Putamen (tissue), 1 donor: ENCODE results near the gene HRNR.
A peak's percentile ranks its signal among the peaks of the same experiment; 100 is the strongest.

Experiments
- DNase-seq: peaks from one replicate; pipeline ENCODE4 v3.0.0-alpha.2; 2016; ENCODE audit warnings: low spot score

Gene HRNR

DNA sequence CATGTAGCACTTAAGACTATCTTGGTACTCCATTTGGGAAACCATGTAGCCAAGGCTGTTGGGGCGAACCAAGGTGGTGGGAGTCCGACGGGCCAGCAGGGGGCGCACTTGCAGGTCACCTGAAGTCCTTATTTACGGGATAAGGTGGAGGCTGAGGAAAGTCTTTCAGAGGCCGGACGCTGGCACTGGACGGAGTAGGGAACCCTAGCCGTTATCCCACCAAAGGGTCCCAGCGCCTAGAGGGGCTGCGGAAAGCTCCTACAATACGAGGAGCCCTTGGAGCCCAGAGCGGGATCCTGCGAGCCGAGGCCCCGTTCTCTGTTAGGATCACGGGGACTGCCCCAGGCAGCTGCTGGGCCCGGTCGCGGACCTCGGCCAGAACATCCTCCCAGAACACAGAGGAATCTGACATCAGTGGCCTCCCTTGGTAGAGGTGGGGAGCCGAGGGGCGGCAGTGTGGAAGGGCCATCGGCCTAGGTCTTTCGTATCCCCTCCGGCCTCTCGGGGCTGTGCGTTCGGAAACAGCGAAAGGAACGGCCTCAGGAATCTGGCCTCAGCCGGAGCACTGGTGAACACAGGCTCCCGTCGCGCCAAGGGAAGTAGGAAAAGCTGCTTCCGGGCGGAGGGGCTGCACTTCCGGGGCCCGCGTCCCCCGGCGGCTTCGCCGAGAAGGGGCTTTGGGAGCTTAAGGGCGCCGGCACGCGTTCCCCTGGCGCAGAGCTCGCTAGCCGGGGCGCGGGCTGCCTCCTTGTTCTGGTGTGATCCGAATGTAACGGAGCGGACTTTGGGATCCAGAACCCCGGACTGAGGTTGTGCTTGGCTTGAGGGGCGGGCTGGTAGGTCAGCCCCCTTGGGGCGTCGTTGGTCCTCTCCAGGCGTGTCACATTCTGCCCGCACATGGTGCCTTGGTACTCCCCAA is 35.1 kb downstream of the HRNR start:
- DNase-seq: peak; percentile 52

DNA sequence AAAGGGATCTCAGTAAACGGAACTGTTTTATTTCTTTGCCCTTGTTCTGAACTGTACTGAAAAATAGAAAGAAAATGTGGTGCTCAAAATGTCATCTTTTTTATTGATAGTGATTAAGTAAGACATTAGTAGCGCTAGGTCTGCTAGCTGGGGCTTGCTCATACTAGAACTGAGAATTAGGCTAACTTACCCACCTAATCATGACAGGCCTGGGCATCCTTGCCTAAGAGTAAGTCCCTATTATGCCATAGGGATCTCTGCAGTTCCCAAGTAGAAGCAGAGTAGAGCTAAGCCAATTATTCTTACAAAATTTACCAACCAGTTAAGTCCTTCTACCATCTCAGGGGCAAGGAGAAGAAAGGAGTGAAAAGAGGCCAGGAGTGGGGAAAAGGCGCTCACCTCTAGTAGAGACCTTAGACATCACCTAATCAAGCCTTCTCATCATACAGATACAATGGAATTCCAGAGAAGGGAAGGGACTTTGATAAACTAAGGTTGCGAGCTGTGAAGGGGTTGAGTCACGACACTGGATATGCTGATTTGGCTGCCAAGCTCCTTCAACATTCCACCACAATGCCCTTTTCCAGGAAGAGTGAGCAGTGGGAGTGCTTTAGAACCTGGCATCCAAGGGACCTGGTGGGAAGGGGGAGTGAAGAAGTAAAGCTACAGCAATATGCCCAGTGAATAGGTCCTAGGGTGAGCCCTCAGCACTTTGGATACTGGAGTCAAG is 37.3 kb downstream of the HRNR start:
- DNase-seq: no peak

DNA sequence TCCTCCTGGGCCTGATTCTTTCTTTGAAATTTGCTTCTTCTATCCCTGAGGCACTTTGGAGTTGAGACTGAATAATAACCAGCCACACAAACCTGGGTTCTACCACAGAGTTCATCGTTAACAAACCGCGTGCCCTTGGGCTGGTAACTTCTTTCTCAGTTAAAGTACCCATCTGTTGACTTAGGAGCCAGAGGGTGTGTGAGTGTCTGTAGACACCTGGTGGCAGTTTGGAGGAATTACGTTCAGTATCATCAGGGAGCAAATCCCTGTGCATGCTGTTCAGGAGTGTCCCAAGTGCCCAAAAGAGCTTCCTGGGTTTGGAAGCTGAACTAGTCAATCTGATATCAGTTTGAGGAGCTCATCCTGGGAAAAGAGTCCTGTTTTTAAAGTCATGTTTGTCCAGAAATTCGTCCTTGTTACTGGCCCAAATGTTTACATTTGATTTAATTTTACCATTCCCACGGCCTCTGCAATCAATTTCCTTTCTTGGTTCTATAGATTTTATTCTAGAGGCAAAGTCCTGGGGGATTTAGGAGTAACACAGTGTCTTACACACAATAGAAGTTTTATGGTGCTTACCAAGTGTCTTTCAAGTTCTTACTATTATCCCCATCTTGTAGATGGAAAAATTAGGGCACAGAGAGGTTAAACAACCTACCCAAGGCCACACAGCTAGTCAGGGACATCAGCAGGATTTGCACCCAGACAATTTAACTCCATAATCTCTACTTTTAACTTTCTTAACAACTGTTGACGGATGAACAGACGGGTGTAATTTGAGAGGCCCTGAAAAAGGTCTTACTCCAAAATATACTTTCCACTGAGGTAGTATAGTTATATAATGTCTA is 38.2 kb downstream of the HRNR start:
- no peak for DNase-seq

DNA sequence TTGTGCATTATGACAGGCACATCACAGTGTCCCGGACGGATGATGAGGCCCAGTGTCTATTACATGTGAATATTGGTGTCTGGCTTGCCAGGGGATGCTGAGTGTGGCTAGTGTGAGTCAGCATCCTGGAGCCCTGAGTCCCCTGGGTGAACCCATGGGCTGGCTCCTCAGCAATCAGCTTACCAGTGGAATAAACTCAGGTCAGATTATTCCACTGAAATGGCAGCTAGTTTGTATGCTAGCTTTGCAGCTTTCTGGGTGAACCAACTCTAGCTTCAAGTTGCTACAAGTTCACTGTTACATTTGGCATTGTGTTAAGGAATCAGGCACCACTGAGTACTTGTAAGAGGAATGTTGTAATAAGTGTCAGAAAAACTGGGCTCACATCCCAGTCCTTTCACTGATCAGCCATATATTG is 41.0 kb downstream of the HRNR start:
- no peak for DNase-seq

DNA sequence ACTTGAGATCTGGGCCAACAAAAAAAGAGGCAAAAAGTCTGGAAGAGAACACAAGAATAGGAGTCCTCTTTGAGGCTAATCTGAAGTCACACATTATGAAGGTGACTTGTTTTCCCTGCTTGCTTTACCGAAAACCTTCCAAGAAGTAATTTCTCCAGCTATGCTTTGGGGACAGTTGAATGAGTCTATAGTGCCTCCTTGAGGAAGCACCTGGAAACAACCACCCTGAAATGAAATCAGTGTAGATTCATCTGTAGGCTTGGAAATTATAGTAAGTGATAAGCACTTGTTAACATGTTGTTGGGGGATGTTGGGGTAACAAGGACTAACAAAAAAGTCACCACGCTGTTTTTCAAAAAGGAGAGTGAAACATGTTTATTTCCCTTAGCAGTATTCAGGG is 41.6 kb downstream of the HRNR start:
- no peak for DNase-seq

DNA sequence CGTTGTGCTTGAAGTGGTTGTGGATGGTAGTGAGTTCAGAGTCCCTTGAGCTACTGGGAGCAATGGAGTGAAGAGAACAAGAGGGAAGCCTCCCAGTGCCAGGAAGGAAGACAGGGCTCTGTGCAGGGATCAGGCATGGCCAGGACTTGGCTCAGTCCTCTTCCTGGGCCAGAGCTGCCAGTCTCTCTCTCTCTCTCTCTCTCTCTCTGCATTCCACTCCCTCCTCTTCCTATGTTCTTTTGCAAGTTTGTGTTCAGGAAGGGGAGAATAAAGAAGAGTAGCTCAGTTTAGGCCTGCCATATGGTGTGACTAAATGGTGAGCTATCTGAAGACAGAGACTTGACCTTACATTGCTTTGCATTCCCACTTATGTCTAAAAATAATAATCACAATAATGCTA is 44.4 kb downstream of the HRNR start:
- DNase-seq: no peak

DNA sequence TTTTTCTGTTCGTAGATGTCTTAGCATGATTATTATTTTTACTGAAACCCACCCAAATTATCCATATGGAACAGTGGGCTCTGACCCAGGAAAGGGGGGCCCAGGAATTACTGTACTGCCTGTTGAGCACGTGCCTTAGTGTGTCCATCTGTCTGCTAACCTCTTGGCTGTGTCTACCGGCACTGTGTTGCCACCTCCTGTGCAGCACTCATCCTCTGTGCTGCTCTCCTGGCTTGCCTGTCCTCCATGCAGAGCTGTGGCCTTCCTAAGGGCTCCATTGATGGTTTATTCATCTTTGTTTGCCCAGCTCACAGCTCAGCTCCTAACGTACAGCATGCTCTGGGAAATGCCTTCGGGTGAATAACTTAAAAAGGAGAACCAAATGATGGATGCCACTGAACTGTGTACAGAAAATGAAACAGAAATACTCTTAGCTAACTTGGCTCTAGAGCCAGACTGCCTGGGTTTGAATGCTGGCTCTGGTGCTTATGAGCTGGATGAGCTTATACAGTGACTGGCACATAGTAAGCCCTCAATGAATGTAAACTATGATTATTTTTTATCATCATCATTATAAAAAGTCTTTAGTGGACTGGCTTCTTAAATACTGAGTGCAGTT is 53.6 kb downstream of the HRNR start:
- no peak for DNase-seq

DNA sequence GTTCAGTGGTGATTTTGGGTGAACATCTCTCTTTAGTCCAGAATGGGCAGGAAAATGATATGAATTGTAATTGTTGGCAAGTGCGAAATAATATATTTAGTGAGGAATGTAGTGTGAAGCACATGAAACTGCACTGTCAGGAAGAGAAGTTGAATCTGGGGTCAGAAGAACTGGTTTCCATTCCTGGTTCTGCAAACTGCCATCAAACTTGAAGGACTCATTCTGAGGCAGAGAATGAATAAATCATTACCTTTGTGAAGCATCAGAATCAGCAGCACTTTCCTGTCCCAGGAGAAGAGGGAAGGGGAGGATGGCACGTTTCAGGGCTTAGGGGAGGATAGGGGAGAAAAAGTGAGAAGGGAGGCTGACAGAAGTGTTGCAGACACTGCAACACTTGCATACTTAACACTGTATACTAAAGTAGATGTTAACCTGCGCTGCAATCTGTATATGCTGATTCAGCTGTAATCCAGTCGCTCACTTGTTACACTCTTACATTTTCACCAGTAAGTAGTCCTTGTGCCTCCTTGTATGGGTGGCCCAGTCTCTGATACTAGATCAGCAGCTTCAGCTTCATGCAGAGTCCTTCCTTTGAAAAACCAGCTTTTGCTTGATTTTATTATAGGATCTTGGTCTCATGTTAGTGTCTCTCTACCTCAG is 54.5 kb downstream of the HRNR start:
- DNase-seq: no peak

DNA sequence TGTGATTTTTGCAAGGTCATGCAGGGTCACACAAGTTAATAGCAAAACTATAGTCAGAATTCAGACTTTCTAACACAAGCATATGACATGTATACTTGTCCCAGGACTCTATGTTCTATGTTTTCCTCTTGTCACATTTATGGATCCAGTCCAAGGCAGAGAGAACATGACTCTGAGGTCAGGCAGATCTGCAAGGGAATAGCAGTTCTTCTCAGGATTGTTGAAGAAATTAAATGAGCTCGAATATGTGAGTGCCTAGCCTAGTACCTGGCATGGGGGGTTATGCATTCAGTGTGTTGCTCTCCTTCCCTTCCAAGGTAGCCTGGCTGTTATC is 55.5 kb downstream of the HRNR start:
- DNase-seq: no peak

DNA sequence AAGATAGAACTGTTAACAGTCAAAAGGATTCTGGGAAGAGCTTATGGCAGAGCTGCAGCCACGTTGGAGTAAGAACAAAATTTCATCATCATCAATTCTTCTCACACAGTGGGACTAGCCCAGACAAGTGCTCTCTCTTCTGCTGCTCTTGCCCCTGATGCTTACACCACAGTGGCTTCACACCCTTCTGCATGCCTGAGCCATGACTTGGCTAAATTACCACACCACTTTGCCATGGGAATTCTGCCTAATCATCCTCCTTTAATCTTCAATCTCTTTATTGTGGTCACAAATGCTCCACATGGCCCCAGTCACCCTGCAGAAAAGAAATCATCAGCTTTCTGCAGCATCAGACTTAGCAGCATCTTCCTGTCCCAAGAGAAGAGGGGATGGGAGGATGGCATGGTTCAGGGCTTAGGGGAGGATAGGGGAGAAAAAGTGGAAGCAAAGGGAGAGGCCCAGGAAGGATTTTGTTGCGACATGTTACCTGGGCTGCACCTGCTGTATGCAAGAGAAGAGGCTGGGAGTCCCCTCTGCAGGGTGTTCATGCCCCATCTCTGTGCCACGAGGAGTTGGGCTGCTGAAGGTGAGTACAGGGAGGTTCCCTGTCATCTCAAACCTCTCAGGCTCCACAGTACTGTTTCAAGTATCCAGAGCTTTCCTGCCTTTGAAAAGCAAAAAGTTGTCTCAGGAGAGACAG is 56.0 kb downstream of the HRNR start:
- no peak for DNase-seq

DNA sequence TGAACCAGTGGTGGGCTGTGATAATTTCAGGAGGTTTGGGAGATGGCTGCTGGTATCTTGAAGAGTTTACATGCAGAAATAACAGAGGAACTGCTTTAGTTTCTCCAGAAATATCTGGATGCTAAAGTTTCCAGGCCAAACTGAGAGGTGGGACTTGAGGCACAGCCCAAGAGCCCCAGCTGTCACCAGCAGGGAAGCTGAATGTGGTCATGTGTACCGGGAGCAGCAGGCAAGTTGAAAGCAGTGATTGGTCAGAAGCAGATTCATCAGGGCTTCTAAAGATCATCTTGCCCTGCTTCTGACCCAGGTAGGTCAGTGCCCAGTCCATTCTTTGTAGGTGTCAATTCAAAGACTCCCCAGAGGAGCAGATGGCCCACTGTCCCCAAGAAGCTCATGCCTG is 57.0 kb downstream of the HRNR start:
- no peak for DNase-seq

DNA sequence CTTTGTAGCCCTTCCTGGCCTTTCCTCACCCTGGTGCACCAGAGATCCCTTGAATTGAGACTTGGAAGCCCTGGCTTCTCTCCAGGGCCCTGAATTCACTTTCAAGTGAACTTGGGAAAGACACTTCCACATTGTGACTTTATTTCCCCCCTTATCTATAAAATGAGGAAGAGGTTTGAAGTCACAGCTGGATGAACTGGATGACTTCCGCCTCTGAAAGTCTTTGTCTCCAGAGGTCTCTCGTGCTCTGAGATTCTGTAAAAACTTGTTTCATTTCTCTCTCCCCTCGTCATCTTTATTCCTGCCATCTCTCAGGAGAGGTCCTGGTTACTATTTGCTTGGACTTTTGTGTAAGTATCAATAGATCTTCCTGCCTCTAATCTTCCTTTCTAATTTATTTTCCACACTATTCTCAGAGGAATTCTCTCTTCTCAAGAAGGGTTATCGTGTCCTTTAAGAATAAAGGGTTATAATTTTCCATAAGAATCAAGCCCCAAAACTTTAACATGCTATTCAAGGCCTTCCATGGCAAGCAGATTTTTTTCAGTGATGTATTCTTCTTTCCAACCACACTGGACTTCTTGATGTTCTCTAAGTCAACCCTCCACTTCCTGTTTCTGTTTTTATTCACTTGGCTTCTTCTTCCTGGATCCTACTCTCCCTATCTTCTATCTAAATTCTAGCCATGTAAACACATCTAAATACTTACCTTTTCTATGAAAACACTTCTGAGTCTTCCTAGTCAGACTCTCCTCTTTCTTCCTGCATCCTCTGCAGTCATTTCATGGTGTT is 58.5 kb downstream of the HRNR start:
- DNase-seq: no peak

DNA sequence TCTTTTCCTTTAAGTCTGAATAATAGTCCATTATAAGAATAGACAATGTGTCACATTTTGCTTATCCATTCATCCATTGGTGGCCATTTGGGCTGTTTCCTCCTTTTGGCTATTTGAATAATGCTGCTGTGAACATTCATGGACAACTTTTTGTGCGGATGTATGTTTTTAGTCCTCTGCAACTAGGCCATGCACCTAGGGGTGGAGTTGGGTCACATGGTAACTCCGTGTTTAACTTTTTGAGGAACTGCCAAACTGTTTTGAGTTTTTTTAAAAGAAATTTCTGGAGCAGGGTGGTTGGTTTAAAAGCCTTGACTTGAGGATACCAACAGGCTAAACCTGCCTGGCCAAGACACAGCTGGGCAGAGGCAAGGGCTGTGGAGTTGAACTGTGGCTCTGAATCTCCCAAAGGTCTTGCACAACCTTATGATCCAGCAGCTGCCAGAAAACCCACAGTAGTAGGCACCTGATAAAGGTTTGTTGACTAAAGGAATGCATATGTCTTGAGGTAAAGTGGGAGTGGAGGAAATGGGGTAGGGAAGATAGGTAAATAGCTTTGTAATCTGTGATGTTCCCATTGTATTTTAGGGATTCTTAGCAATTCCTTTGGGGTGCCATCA is 59.4 kb downstream of the HRNR start:
- no peak for DNase-seq

DNA sequence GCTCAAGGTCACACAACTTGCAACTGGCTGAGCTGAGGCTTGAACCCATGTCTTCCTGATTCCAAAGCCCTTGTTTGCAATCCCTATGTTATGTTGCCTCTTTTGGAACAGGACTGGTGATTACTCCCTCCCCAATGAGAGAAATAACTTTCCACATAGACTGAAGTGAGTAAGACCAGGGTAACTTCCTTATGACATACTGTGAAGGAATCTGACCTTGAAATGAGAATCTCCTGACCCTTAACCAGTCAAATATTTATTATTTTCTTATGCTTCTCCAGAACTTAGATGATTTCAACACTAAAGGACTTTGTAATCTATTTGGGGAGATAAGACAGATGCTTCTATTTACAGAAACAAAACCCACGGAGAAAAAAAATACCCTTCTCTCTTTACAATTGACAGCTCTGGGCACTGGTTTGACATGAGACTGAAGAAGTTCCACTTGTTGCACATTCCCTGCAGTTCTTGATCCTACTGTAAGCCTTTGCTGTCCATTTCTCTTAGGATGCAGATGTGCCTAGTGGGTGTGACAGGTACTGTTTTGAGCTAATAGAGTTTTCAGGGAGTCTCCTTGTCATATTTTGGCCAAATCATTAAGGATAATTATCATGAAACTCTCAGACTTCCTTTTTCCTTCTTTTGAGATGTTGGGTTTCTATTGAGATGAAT is 61.1 kb downstream of the HRNR start:
- DNase-seq: no peak
